Measurements from ENCODE around the gene ANKRD23.
"Not testable (repeated sequence)": the region's sequence is repeated elsewhere in the genome, so short reads cannot be mapped to it uniquely, and the experiment has no call there.

ANKRD23 gene

DNA sequence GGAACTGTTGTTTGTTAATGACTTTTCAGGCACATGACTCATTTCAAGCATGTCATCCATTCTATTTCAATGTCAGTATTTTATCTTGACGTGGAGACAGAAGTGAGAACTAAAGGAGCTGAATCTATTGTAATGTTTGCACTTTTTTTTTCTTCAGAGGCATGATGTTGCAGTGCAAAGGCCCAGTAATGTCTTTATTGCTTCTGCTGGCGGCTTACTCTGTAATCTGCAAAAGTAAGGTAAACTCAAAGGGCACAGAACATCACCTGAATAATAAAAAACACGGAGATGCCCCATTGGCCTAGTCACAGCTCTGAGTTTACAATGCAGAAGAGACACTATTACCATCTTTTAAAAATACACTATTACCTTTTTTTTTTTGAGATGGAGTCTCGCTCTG lies 30.2 kb downstream of the ANKRD23 start:
- no peak for DNase-seq

DNA sequence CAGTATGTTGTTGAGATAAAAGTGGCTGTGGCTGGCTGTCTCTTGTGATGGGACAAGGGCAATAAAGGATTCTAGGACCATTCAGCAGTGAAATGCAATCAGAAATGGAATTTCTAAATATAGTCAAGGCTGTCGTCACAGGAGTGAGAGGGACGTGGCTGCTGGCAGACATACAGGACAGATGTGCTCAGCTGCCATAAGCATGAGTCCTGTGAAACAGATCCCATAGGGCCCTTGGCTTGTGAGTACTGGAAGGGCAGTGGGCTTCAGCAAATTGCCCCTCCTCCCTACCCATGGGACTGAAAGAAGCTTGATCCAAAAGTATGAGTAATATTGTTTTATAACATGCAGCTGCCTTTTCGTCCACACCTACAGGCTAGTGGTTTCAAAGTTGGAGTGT lies 31.9 kb downstream of the ANKRD23 start:
- no peak for DNase-seq

DNA sequence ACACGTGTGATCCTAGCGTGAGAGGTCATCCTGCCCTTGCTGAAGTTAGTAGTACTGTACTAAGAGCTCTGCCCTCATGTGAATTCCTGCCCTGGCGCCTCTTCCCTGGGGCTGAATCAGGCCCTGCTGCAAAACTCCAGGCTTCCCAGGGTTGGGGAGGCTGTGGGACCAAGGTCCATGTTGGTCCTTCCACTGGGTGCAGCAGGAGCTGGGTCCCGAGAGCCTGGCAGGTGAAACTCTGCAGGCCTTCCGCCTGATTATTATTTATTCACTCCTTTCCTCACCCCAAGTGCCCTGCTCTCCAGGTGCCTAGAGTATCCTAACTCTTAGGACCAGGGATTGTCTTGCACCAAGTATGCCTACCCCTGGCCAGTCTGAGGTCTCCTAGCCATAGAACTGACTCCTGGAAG lies 33.0 kb downstream of the ANKRD23 start:
- no peak for DNase-seq

DNA sequence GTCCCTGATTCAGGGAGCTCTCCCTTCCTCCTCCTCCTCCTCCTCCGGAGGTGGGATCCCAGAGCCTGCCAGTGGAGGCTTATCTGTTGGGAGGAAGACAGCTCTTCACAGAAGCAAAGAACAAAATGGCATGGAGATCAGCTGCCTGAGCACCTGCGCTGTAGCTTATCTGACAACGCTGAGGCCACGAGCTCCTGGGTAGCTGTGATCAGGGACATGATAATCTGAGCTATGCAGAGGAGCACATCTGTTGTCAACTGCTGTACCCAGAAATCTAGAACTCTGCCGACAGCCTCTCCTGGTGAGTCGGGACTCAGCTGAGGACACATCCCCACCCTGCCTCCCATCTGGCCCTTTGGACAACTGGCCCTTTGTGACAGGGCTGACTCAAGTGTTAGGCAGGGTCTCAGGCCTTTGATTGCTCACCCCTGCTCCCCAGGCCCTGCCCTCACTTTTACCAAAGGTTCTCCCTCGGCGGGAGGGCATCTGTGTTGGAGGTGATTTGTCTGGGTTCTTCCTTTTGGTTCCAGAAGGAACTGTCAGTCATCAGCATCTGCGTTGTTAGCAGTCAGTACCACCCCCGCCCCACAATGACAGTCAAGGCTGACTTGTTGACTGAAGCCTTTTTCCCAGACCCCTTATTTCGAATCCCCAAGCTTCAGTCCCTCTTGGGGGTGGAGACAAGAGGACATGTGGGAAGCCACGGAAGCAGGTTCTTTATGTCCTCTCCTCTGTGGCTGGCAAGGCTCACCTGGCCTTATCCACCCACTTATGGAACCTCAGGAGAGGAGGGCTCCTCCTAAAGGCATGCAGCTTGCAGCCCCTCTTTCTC lies 33.7 kb downstream of the ANKRD23 start:
- no peak for DNase-seq

DNA sequence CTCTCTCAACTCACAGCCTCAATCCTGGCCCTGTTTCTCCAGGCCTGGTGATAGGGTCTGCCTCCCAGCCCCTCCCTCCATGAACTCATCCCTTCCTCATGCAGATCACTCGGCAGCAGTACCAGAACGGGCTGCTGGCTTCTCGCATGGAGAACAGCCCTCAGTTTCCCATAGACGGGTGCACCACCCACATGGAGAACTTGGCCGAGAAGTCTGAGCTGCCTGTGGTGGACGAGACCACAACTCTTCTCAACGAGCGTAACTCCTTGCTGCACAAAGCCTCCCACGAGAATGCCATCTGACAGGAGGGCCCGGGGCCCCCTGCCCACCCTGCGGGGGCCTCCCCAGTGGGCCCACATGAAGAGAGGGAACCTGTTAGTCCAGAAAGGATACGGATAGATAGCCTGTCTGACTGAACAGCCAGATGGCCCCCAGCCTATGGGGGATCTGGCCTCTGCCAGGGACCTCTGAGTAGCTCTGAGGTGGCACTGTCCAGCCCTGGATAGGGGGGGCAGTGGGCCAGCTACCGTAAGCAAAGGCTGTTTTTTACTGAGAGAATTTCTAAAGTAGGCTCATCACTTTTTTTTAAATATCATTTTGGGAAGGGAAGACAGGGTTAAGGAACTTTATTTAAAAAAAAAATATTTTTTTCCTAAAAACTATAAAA lies 34.5 kb downstream of the ANKRD23 start:
- no peak for DNase-seq

DNA sequence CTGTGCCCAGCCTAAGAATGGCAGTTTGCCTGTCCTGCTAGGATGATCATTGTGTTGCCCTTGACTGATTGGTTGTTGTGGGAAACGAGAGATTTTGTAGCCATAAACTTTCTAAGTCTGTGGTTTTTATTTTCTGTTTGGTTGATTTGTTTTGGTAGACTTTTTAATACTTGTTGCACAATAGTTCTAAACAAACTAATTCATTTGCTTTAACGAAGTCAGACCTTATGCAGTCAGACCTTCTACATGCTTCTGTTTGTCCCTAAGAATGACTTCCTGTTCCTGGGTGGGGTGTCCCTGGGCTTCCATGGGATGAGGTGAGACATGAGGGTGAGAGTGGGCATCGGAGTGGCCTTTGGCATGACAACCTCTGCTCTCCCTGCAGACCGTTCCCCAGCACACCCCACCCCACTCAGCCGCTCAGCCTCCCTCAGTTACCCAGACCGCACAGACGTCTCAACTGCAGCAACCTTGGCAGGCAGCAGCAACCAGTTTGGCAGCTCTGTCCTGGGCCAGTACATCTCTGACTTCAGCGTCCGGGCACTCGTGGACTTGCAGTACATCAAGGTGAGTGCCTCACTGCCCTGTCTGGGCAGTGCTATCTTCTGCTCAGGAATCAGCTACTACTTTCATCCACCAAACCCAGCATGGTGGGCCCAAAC lies 35.5 kb downstream of the ANKRD23 start:
- DNase-seq: no peak

DNA sequence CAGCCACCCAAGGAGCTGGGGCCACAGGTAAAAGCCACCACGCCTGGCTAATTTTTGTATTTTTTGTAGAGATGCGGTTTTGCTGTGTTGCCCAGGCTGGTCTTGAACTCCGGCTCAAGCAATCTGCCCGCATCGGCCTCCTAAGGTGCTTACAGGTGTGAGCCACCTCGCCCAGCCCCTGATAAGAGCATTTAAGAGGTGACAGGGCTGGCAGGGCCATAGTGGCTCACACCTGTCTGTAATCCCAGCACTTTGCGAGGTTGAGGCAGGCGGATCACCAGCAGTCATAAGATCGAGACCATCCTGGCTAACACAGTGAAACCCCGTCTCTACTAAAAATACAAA lies 36.7 kb downstream of the ANKRD23 start:
- DNase-seq: no peak

DNA sequence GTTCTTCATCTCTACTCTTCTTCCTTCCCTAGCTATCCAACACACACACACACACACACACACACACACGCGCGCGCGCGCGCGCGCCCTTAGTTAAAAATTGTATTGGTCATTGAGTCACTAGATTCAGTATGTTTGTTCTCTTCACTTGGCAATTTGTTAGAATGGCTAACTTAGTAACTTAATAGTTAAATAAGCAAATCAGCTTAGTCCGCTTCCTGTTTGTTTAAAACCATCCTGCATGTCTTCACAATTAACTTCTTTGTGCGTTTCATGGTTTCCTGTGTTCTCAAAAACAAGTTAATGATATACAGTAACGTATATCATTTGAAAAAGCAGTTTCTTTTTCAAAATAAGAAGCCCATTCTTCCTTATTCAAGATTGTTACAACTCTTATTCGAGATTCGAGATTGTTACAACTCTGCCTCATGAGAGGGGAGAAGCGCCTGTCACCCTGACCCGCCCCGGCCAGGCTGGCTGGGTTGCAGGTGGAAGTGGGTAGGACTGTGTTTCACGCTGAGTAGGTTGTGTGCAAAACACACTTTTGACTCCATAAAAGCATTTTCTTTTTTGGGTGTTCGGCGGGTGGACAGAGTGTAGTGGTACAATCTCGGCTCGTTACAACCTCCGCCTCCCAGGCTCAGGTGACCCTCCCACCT lies 37.2 kb downstream of the ANKRD23 start:
- peak; percentile 43 to 50 for DNase-seq

DNA sequence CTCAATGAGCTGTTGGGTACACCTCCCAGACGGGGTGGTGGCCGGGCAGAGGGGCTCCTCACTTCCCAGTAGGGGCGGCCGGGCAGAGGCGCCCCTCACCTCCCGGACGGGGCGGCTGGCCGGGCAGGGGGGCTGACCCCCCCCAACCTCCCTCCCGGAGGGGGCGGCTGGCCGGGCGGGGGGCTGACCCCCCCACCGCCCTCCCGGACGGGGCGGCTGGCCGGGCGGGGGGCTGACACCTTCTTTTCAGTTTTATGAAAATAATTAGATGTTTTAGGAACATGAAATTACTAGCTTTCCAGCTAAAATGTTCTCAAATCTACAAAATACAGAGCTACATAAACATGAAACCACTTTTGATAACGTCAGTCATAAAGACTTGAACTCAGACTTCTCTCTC lies 37.9 kb downstream of the ANKRD23 start:
- DNase-seq: not testable (repeated sequence)

DNA sequence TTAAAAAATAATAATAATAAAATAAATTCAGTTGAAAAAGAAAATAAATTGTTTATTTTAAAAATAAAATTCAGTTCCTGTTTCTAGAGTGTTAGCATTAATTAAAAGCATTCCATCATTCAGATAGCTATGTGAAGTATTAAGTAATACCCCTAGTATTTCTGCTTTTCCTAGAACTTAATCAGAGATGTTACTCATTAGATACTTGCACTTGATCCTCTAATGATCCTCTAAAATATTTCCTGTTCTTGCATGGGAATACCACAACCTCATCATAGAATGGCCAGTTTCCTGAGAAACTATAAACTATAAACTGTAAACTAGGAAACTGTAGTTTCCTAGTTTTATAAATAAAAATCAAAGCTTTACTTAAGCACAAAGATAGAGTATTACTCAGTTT lies 38.8 kb downstream of the ANKRD23 start:
- DNase-seq: no peak

DNA sequence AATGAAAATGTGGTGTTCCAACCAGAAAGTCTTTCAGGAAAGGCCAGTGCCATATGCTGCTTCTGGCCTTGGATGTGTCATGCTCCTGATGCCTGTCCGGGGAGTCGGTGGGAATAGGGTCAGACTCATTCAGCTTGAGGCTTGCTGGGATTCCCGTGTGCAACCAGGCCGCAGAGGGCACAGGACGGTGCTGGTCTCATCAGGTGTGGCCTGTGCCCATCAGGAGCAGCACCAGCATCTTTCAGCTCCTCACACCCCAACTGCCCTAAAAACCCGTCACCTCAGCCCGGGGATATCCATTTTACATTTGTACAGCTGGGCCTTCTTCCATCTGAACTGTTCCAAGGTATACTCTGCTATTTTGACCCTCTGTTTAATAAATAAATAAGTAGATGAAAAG lies 41.1 kb downstream of the ANKRD23 start:
- no peak for DNase-seq

DNA sequence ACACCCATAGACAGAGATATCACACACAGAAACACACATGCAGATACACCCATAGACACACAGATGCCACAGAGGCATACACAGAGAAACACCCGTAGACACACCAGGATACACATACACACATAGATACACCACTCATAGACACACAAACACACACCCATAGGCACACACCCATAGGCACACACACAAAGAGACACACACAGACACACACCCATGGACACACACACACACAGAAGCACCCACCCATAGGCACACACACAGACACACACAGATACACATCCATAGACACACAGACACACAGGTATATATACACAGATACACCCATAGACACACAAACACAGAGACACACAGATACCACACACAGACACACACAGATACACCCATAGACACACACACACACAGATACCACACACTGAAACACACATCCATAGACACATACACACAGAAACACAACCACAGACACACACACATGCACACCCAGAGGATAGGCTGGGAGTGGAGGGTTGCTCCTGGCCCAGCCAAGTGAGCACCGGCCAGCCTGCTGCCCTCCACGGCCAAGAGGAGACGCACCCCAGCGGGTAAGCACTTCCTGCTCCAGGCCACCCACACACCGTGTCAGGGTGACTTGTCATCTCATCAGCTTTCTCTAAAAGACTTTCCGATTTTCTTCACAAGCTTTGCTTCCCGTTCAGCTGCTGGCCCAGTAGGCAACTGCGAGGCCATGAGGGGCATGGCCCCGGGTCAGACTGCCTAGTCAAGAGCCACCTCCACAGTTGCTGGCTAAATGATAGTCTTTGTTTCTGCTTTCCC lies 41.8 kb downstream of the ANKRD23 start:
- peak in 1 of 2 donors; percentile 28 for DNase-seq

DNA sequence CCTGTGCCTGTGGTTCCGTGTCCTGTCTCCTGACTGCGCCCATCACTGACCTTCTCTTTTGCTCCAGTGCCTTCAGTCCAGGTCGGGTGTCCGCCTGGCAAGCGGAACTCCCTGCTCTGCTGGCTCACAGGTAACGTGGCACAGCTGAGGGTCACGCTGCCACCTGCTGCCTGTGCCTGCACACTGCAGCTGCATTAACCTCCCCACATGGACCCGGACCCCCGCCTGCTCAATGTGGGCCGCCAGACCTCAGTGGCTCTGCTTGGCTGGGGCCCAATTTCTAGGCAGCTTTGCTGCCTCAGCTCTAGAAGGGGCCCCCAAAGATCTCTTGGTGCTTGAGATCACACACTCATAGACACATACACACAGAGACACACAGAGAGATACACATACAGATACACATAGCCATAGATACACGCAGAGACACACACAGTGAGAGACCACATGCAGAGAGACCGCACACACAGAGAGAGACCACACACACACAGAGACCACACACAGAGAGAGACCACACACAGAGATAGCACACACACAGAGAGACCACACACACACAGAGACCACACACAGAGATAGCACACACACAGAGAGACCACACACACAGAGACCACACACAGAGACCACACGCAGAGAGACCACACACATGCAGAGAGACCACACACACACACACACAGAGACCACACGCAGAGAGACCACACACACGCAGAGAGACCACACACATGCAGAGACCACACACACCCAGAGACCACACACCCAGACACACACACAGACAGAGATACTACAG lies 42.6 kb downstream of the ANKRD23 start:
- DNase-seq: peak; percentile 74 to 76

DNA sequence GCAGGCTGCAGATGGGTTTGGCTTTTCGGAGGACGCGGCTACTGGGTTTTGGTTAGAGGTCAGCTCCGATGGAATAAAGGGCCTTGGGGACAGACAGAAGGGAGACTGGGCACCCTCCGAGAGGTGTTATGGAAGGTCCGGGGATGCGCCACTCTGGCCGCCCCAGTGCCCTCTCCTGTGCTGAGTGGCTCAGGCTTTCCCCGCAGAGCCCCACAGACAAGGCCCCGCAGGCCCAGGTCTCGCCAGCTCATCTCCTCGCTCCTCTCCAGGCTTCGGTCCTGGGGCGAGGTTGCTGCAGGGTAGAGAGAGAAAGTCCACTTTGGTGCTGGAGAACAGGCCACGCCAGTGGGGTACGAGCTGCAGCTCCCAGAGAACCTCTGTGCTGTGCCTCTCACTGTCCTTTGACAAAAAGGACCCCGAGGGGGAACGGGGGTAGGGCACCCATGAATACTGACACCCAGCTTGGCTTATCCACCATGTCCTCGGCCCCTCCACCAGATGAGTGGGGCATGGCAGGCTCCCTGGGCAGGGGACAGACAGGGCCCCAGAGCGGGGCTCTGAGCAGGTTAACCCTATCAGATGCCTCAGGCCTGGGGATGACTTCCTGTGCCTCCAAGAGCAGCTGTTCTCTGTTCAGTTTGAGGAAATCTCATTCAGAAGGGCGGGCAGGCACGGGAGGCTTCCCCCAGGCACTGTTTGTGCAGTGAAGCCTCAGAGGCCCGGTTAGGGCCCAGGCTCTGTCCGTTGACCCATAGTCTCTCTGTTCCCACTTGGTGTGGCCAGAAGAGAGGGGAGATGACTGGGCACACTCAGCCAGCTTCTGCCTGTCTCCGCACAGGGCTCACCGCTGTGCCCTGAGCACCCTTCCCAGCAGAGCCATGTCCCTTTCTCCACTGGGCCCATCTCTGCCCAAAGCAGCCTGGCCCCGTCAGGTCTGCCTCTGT lies 43.5 kb downstream of the ANKRD23 start:
- DNase-seq: no peak

DNA sequence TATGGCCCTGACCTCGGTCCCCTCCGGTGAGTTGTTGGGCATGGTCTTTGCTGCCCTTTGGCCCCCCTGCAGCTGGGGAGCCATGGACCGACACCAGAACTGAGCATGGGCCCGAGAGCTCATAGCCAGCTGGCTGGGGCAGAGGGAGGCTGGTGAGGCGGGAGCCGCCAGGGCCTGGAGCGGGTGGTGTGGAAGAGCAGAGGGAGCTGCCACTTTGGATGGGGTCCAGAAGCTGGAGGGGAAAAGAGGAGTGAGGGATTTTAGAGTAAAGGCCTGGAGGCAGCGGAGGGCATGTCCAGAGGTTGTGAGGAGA lies 44.2 kb downstream of the ANKRD23 start:
- DNase-seq: no peak

DNA sequence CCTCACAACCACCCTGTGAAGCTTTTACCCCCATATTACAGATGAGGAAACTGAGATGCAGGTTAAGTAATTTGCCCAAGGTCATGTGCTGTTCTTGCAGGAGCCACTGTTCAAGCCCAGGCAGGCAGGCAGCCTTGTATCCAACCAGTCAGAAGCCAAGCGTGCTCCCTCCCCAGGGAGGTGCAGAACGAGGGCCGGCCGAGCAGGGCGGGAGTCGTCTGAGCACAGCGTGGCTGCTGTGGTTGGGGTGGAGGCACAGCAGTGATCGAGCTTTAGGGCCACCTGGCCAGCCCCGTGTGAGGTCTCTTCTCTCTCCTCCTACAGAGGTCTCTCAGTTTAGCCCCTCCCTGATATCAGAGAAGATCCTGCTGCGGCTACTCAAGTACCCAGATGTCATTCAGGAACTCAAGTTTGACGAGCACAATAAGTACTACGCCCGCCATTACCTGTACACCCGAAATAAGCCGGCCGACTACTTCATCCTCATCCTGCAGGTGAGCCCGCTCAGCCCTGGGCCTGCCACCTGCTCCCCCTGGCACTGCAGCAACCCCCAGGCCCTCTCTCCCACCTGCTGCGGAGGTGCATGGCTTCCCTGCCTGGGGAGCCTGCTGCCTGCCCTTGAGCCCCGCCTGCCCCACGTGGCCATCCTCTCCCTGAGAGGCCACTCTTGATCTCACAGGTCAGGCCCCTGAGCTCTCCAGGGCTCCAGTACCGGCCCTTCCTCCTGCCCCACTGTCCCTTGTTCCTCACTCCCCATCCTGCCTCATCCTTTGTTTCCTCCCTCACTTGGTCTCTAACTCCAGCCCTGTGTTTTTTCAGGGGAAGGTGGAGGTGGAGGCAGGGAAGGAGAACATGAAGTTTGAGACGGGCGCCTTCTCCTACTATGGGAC lies 44.8 kb downstream of the ANKRD23 start:
- no peak for DNase-seq

DNA sequence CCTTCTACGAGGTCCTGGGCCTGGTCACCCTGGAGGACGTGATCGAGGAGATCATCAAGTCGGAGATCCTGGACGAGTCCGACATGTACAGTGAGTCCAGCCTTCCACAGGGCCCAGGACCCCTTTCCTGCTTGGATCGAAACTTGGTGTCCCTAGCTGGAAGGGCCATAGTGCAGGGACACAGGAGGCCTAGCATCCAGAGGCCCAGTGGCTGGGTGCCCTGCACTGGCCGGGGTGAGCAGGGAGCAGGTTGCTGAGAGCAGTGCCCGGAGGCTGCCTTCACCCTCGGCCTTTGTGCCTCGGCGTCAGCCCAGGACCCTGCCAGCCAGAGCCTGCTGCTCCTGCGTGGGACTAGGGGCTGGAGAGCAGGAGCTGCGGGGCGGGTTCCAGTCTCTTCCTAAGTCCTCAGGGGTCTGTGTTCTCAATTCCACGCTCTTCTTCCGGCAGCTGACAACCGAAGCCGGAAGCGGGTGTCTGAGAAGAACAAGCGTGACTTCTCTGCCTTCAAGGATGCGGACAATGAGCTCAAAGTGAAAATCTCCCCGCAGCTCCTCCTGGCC lies 46.7 kb downstream of the ANKRD23 start:
- DNase-seq: no peak

DNA sequence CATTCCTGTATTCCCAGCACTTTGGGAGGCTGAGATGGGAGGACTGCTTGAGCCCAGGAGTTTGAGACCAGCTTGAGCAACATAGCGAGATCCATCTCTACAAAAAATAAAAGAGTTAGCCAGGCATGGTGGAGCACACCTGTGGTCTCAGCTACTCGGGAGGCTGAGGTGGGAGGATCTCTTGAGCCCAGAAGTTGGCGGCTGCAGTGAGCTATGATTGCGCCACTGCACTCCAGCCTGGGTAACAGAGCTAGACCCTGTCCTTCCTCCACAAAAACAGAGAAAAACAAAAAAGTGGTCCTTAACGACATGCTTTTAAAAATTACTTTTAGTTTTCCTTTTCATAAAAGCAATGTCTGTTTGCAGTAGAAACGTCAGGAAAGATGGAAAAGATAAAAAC lies 47.3 kb downstream of the ANKRD23 start:
- not testable (repeated sequence) for DNase-seq

DNA sequence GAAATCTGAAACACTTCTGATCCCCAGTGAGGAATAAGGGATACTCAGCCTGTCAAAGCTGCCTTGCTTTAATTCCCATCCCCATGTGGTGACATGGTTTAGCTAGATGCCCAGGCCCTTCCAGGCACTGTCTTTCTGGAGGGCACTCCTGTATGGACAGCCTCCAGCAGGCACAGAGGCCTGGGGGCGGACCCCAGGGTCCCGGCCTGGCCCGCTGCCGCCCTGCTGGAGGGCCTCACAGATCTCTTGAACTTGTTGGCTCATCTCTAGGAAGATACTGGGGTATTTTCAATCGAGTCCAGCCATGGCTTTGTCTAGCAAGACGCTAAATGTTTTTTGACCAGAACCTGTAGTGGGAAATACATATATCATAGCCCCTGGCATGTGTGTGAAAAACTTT lies 48.7 kb downstream of the ANKRD23 start:
- DNase-seq: no peak

All from CD4-positive, alpha-beta T cell treated with Interleukin-1 beta for 1 hour (primary cell).